ENCODE results near the gene MTHFSD. TPM values are rescaled to one million over a fixed set of nuclear protein-coding genes. Genes with fewer than 3 reads are reported as not detected.

The MTHFSD gene
- total RNA-seq, 1 experiment from 2014 or later, result 4.7 TPM

DNA sequence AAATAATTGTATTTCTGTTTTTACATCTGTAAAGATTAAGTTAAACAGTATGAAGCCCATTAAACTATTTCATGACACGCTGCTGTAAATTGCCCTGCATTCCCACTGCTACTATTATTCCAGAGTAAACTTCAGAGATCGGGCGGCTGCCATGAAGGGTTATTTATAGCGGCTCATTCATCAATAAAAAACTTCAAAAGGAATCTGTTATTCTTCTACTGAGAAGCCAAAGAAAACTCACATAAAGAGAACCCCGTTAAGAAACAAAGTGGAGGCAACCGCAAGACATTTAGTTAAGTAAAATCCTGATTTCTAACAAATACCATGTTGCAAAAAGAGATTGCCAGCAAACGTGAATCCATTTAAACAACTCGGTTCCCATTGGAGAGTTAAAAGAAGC lies 39.7 kb upstream of the MTHFSD start:
- no peaks in the 10 kb centered on the region for H3K4me1 ChIP-seq (ENCODE audit: insufficient read depth, low read length)
- no peak overlapping the region for H2AFZ ChIP-seq (ENCODE audit: low read length)
- H3K9ac ChIP-seq (ENCODE audit: extremely low read depth, insufficient read length, low read length), result no peak overlapping the region
- H3K23me2 ChIP-seq (ENCODE audit: insufficient read length, low read depth, low read length, poor library complexity, severe bottlenecking), result no peaks in the 10 kb centered on the region
- peaks cover 0 to 10% of the 10 kb centered on the region in 2 experiments; a peak in 2 of 4 replicates for H3K4me1 Mint-ChIP-seq
- H3K27me3 Mint-ChIP-seq (ENCODE audit: low read depth), result peaks cover 60% of the 10 kb centered on the region
- no peak overlapping the region for H2BK20ac ChIP-seq (ENCODE audit: low read depth, low read length, poor library complexity, severe bottlenecking)
- H3K27ac Mint-ChIP-seq, result no peak overlapping the region
- TF ChIP-seq, protein P1, sequence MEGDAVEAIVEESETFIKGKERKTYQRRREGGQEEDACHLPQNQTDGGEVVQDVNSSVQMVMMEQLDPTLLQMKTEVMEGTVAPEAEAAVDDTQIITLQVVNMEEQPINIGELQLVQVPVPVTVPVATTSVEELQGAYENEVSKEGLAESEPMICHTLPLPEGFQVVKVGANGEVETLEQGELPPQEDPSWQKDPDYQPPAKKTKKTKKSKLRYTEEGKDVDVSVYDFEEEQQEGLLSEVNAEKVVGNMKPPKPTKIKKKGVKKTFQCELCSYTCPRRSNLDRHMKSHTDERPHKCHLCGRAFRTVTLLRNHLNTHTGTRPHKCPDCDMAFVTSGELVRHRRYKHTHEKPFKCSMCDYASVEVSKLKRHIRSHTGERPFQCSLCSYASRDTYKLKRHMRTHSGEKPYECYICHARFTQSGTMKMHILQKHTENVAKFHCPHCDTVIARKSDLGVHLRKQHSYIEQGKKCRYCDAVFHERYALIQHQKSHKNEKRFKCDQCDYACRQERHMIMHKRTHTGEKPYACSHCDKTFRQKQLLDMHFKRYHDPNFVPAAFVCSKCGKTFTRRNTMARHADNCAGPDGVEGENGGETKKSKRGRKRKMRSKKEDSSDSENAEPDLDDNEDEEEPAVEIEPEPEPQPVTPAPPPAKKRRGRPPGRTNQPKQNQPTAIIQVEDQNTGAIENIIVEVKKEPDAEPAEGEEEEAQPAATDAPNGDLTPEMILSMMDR (conservative IDR thresholded peaks at IDR 0.05), result no peak
- no peak overlapping the region for H3K18ac ChIP-seq (ENCODE audit: insufficient read length, low read depth, low read length)
- no peak overlapping the region for H4K8ac ChIP-seq (replicated peaks; ENCODE audit: insufficient read length, low read depth, low read length)
- H2BK15ac ChIP-seq (ENCODE audit: low read depth, low read length), result no peak overlapping the region
- no peak overlapping the region for H2AK5ac ChIP-seq (ENCODE audit: insufficient read length, low read length)
- no peak overlapping the region for H3K14ac ChIP-seq (ENCODE audit: insufficient read depth, low read length)
- H3K9me3 Mint-ChIP-seq, result no peaks in the 10 kb centered on the region
- no peak overlapping the region for H2BK5ac ChIP-seq (ENCODE audit: insufficient read length, low read length)
- H2BK120ac ChIP-seq (ENCODE audit: low read depth, low read length, poor library complexity, severe bottlenecking), result no peak overlapping the region
- no peaks in the 10 kb centered on the region for H3K9me3 ChIP-seq (ENCODE audit: control insufficient read depth, low read depth, low read length)
- H3K79me2 ChIP-seq (ENCODE audit: insufficient read depth, low read length), result no peaks in the 10 kb centered on the region
- no peak overlapping the region for H3K4me3 Mint-ChIP-seq
- no peak overlapping the region for H3K4me2 ChIP-seq (ENCODE audit: insufficient read depth, insufficient read length, low read length)
- no peaks in the 10 kb centered on the region for H3K79me1 ChIP-seq (ENCODE audit: insufficient read depth, low read depth, low read length, poor library complexity, severe bottlenecking)
- H3K56ac ChIP-seq (ENCODE audit: insufficient read length, low read depth, low read length), result no peak overlapping the region
- H3T11ph ChIP-seq (ENCODE audit: low read length), result no peak overlapping the region
- DNase-seq, result no peak
- no peak overlapping the region for H3K23ac ChIP-seq (ENCODE audit: insufficient read length, low read depth, low read length)
- no peak overlapping the region for H3K27ac ChIP-seq (ENCODE audit: insufficient read length, low read depth, low read length)
- H4K5ac ChIP-seq (ENCODE audit: insufficient read length, low read depth, low read length), result no peak overlapping the region
- H3K36me3 Mint-ChIP-seq (ENCODE audit: insufficient read depth in 1 of 3, low read depth in 3 of 3), result no peaks in the 10 kb centered on the region
- no peak overlapping the region for H2BK12ac ChIP-seq (ENCODE audit: insufficient read length, low read depth, low read length)
- no peak overlapping the region for H4K91ac ChIP-seq (ENCODE audit: insufficient read length, low read depth, low read length)
- no peaks in the 10 kb centered on the region for H4K20me1 ChIP-seq (ENCODE audit: control insufficient read depth, insufficient read depth, insufficient read length)
- H3K4ac ChIP-seq (ENCODE audit: low read depth, low read length), result no peak overlapping the region
- no peaks in the 10 kb centered on the region for H3K27me3 ChIP-seq (ENCODE audit: insufficient read depth, low read length)
- no CpG with 5 or more reads among the region's 8 CpGs for WGBS (ENCODE audit: extremely low coverage, insufficient read length, low lambda C conversion rate)
